ENCODE measurements around the gene KRT85. TPM values are rescaled to one million over a fixed set of nuclear protein-coding genes. Genes with fewer than 3 reads are reported as not detected.

Gene KRT85
- total and polyA plus RNA-seq, 2 donors (not counting 3 experiments of a cell fraction or from before 2014, with no cell fraction given) = not detected

DNA sequence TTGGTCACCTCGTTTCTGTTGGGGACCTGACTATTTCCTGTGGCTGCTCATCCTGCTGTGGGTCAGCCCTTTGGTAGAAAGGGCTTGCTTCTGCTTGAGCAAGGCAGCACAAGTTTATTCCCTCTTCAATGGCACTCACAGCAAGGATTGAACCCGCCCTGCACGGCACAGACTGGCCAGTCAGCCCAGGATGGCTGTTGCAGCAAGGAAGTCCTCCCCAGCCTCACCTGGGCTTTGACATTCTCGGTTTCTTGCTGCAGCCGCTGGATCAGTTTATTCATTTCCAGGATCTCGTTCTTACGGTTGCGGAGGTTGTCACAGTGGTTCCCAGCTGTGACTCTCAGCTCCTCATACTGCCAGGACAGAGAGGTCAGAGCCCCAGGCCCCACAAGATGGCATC is 29.4 kb upstream of the KRT85 start:
- Histone ChIP-seq H3K4me1 (ENCODE audit: control insufficient read depth, extremely low read depth, insufficient read depth, low read length) (no peaks in the 10 kb centered on the region), H3K27ac (ENCODE audit: insufficient read depth, low read depth, low read length) (no peak overlapping the region), H3K9me3 (replicated peaks; ENCODE audit: control insufficient read depth, insufficient read depth, low read length) (no peaks in the 10 kb centered on the region), H3K9ac (replicated peaks; ENCODE audit: extremely low read depth, insufficient read depth, low read length) (no peak overlapping the region), H3K9me1 (replicated peaks; ENCODE audit: control insufficient read depth, extremely low read depth, insufficient read depth, low read length) (no peaks in the 10 kb centered on the region), H3K4me2 (ENCODE audit: insufficient read depth, low read length) (no peak overlapping the region), H2AFZ (ENCODE audit: low read depth, low read length) (no peak overlapping the region), H4K20me1 (replicated peaks; ENCODE audit: control insufficient read depth, extremely low read depth, insufficient read depth, low read length) (no peaks in the 10 kb centered on the region), H3K4me3 (replicated peaks in 1 of 3; ENCODE audit: insufficient read depth in 1 of 3, low read depth in 1 of 3, low read length in 3 of 3) (no peak overlapping the region), H3K36me3 (ENCODE audit: control insufficient read depth in 2 of 2, extremely low read depth in 1 of 2, insufficient read depth in 2 of 2, low read length in 2 of 2) (no peaks in the 10 kb centered on the region), H3K79me2 (ENCODE audit: control insufficient read depth, insufficient read depth, low read length) (no peaks in the 10 kb centered on the region), H3K27me3 (ENCODE audit: control insufficient read depth in 2 of 2, insufficient read depth in 2 of 2, low read length in 2 of 2) (no peaks in the 10 kb centered on the region)
- dilution Hi-C loops (cut with MboI; ENCODE audit: extremely low pct_ligation_motif_present, low sequenced_read_pairs) = no loop called here
- no peak for DNase-seq (ENCODE audit: low read depth, low spot score)
- intact Hi-C loops (cut with micrococcal nuclease) = no loop called here
- CTCF ChIA-PET = interaction anchor here (1.1 to 3.9 kb wide), 4 partner anchors 44 to 483 kb away, joined by 3 to 11 read pairs (median 4); no protein-coding TSS in a partner anchor
- POLR2A ChIA-PET = no interaction called here
- no peak for FAIRE-seq
- BruUV-seq (replicated peaks) = no TSS peak
- TF ChIP-seq, protein P1, sequence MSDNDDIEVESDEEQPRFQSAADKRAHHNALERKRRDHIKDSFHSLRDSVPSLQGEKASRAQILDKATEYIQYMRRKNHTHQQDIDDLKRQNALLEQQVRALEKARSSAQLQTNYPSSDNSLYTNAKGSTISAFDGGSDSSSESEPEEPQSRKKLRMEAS (IDR thresholded peaks at IDR 0.05; ENCODE audit: insufficient read depth, insufficient read length) = no peak
- TF ChIP-seq GATA2 (IDR thresholded peaks at IDR 0.05; ENCODE audit: insufficient read depth, insufficient read length, low read depth, low read length) (no peak), JUN (IDR thresholded peaks at IDR 0.05; ENCODE audit: borderline replicate concordance, insufficient read depth, insufficient read length, low read depth) (no peak), FOS (IDR thresholded peaks at IDR 0.05; ENCODE audit: borderline replicate concordance, insufficient read depth, low read length) (no peak), EZH2 (IDR thresholded peaks at IDR 0.05; ENCODE audit: borderline replicate concordance, low read depth, low read length, severe bottlenecking) (no peak), POLR2A (IDR thresholded peaks at IDR 0.05; ENCODE audit: low read depth, low read length) (no peak), POLR2AphosphoS5 (IDR thresholded peaks at IDR 0.05; ENCODE audit: insufficient read depth, low read depth, low read length) (no peak), MYC (IDR thresholded peaks at IDR 0.05; ENCODE audit: low read depth, low read length) (no peak)
- TF ChIP-seq, protein P2, sequence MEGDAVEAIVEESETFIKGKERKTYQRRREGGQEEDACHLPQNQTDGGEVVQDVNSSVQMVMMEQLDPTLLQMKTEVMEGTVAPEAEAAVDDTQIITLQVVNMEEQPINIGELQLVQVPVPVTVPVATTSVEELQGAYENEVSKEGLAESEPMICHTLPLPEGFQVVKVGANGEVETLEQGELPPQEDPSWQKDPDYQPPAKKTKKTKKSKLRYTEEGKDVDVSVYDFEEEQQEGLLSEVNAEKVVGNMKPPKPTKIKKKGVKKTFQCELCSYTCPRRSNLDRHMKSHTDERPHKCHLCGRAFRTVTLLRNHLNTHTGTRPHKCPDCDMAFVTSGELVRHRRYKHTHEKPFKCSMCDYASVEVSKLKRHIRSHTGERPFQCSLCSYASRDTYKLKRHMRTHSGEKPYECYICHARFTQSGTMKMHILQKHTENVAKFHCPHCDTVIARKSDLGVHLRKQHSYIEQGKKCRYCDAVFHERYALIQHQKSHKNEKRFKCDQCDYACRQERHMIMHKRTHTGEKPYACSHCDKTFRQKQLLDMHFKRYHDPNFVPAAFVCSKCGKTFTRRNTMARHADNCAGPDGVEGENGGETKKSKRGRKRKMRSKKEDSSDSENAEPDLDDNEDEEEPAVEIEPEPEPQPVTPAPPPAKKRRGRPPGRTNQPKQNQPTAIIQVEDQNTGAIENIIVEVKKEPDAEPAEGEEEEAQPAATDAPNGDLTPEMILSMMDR (IDR thresholded peaks at IDR 0.05; ENCODE audit: extremely low read depth in 1 of 2, insufficient read depth in 1 of 2, low read depth in 1 of 2, low read length in 2 of 2) = no peak

Measured in endothelial cell of umbilical vein (primary cell).